ENCODE measurements around the gene RHOF.
"Not testable (repeated sequence)": the region's sequence is repeated elsewhere in the genome, so short reads cannot be mapped to it uniquely, and the experiment has no call there.

Gene RHOF

DNA sequence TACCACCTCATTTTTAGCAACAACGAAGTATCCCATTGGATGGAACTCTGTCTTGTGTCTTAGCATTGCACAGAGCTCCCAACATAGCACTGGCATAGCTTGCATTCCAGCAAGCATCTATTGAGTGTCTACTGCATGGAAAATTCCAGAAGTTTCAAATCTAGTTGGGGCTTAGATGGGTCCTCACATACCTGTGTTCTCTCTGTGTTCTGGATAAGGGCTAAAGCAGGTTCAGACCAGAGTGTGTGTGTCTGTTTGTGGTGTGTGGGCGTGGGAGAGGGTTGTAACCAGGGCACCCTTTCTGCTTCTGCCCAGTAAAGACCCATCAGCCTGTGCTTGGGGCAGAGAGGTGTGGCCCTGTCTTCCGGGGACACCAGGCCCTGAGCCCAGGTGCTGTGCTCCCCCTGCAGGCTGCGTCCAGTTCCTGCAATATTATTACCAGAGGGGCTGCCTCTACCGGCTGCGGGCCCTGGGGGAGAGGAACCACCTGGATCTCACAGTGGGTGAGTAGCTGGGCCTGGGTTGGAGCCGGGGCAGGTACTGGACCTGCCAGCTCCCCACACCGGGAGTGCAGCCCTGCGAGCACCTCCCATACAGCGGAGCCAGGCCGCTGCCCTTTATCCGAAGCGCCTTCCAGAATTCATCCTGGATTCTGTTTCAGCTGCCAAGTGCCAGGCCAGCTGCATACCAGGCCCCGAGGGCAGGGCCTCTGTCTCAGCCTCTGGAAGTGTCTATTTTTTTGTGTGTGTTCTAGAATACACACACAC, 20.3 kb downstream of the RHOF start:
- no peak overlapping the region for H3K4me3 ChIP-seq (ENCODE audit: low read length)
- TF ChIP-seq ZNF274 (IDR thresholded peaks at IDR 0.05; ENCODE audit: low read depth, low read length): no peak

DNA sequence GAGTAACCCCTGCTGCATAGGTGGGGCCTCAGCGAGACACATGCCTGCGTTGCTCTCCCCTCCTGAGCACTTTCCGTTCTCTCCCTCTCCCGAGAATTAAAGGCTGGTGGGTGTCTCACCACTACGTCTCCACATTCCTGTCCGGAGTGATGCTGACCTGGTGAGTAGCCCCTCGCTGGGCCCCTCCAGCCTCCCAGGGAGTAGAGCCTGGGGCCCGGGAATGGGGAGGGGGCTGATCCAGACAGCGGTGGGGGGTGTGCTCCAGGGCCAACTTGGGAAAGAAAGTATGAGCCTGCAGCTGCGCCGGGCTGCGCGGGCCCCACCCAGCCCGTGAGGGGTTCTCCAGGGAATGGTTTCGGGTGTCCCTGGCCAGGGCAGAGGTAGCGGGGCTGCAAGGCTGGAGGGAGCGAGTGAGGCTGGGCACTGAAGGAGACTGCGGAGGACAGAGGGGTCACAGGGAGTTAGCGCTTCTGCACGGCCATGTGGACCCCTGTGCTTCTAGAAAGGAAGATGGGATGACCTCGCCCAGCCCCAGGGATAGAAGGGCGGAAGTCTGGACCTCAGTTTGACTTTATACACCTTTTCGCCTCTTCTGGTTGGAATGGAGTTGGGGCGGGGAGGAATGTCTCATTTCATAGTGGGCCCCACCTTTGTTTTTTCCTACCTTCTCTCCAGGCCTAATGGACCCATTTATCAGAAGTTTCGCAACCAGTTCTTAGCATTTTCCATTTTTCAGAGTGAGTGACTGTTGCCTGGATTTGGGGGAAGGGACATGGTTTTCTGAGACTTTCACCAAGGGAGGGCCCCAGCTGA, 22.5 kb downstream of the RHOF start:
- H3K4me3 ChIP-seq (ENCODE audit: low read length): no peak overlapping the region
- TF ChIP-seq ZNF274 (IDR thresholded peaks at IDR 0.05; ENCODE audit: low read depth, low read length): no peak

DNA sequence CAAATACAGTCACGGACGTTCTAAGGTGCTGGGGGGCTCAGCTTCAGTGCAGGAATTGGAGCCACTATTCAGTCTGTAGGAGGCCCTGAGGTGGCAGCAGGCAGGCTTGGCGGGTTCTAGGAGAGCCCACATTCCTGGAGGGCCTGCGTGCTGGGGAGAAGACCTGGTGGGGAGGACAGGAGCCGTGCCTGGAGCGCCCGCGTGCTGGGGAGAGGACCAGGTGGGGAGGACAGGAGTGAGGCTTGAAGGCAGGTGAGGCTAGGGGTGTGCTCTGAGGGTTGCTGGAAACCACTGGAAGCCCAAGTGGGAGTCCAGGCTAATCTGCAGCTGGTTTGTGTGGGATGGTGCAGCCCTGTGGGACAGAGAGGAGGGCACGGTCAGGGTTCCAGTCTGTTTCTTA, 23.1 kb downstream of the RHOF start:
- no peak for TF ChIP-seq ZNF274 (IDR thresholded peaks at IDR 0.05; ENCODE audit: low read depth, low read length)
- H3K4me3 ChIP-seq (ENCODE audit: low read length): no peak overlapping the region

DNA sequence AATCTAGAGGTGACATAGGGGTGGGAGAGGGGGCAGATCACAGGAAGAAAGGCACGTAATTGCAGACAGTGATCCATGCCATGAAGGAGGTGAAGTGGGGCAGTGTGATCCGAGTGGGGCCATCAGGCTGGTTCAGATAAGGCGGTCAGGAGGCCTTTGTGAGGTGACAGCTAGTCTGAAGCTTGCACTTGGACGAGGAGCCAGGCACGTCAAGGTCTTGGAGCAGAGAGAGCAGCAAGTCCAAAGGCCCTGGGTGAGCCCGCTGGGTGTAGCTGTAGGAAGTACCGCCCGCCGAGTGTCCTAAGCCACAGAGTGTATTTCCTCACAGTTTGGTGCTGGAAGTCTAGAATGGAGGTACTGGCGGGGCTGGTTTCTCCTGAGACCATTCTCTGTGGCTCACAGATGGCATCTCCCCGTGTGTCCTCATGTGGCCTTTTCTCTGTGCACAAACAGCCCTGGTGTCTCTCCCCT, 23.6 kb downstream of the RHOF start:
- TF ChIP-seq ZNF274 (IDR thresholded peaks at IDR 0.05; ENCODE audit: low read depth, low read length): no peak
- no peak overlapping the region for H3K4me3 ChIP-seq (ENCODE audit: low read length)

DNA sequence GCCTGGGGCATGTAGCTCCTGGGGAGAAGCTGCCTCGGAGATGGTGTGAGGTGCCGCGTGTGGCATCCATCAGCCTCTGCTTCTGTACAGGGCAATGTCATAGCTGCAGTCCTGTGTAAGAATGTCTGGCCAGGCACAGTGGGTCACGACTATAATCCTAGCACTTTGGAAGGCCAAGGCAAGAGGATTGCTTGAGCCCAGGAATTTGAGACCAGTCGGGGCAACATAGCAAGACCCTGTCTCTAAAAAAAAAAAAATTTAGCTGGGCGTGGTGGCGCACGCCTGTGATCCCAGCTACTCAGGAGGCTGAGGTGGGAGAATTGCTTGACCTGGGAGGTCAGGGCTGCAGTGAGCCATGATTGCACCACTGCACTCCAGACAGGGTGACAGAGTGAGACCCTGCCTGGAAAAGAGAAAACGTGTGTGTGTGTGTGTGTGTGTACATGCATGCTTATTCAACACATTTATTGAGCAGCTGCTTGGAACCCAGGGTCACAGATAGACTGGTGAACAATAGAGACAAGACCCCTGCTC, 24.1 kb downstream of the RHOF start:
- no peak overlapping the region for H3K4me3 ChIP-seq (ENCODE audit: low read length)
- no peak for TF ChIP-seq ZNF274 (IDR thresholded peaks at IDR 0.05; ENCODE audit: low read depth, low read length)

DNA sequence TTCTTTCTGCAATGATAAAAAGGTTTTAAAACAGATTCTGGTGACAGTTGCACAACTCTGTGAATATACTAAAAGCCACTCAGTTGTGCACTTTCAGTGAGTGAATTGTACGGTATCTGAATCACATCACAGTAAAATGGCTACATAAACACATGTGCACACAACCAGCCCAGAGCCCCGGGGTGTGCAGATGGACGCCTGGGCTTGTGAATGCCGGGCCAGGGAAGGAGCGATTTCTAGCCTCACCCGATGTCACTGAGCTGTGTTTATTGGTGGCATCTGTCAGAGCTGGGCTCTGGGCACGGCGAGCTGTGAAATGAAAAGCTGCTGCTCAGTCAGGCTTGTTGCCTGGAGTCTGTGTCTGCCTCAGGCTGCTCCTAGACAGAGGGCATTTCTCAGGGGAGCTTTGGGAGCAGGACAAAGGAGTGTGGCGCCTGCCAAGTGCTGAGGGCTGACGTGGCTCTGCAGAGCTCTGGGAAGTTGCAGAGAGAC, 25.9 kb downstream of the RHOF start:
- TF ChIP-seq ZNF274 (IDR thresholded peaks at IDR 0.05; ENCODE audit: low read depth, low read length): no peak

DNA sequence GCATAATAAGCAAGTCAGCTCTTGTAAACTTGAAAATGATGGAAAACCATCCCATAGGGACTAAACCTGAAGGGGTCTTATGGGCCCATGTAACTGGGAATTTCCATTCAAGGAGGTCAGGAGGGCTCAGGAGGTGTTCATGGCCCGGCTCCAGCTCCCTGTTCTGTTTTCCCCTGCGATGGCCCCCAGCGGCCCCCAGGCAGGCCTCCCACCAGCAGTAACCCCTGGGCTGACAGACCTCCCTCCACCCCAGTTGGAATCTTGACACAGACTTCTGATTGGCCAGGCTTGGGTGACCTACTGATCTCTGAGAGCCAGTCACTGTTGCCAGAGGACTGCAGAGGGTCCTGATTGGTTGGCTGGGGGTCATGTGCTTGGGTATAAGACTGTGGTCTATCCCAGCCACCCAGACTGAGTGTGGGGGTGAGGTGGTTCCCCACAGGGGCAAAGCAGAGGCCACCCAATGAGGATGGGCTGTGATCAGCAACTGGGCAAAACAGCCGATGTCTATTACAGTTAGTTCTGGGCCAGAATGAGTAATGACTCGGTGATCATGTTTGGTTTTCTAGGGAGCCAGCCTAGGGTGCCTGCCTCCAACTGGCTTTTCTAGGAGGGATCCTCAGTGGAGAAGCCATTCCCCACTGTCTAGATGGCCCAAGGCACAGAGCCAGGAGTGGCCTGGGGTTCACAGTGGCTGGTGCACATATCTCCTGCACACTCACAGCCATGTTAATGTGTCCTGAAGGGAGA, 27.0 kb downstream of the RHOF start:
- no peak overlapping the region for H3K4me3 ChIP-seq (ENCODE audit: low read length)
- TF ChIP-seq ZNF274 (IDR thresholded peaks at IDR 0.05; ENCODE audit: low read depth, low read length): no peak

More for the DNA sequence above, 25.9 kb downstream of the RHOF start:
- H3K4me3 ChIP-seq (ENCODE audit: low read length): no peak overlapping the region

DNA sequence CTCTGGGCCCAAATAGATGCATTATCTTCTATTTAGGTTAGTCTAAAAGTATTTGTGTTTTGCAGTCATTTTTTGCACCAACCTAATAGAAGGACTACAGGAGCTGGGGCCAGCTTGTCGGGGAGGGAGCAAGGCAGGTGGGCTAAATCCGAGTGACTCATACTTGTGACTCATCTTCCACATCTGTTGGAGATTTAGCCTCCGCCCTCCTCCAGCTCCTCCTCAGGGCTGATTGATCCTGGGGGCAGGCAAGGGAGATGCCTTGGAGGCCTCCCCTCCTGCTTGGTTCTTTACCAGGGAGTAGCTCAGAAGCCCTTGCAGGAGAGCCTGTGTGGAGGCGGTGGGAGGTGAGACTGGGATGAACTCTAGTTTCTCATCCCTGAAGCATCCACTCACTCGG, 27.9 kb downstream of the RHOF start:
- H3K4me3 ChIP-seq (ENCODE audit: low read length): no peak overlapping the region
- no peak for TF ChIP-seq ZNF274 (IDR thresholded peaks at IDR 0.05; ENCODE audit: low read depth, low read length)

DNA sequence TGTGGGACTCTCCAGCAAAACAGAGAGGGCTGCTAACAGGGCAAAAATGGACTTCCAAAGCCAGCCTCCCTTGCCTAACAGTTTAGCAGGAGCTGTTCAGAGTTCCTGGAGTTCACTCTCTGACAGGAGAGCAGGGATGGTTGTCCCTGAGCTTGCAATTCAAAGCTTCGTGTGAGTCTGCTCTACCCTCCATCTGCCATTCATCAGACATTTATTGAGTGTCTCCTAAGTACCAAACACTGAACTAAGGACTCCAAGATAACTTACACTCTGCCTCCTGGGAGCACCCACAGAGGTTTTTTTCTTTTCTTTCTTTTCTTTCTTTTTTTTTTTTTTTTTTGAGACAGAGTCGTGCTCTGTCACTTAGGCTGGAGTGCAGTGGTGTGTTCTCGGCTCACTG, 28.7 kb downstream of the RHOF start:
- TF ChIP-seq ZNF274 (IDR thresholded peaks at IDR 0.05; ENCODE audit: low read depth, low read length): no peak

DNA sequence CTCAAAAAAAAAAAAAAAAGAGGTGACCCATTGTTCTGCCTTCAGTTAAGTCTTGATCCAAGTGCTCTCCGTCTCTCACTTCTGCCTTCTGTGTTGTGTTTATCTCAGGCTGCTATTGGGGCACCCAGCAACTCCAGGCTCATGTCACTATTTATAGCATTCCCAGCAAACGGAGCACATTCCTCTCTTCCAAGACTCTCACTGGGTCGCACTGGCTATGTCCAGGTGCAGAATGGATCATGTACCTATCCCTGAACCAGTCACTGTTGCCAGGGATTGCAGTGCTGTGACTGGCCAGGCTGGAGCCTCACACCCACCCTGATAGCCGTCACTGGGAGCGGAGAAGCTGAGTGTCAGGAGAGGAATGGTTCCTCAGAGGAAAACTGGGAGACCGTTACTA, 31.2 kb downstream of the RHOF start:
- TF ChIP-seq ZNF274 (IDR thresholded peaks at IDR 0.05; ENCODE audit: low read depth, low read length): no peak
- no peak overlapping the region for H3K4me3 ChIP-seq (ENCODE audit: low read length)

More for the DNA sequence above, 28.7 kb downstream of the RHOF start:
- H3K4me3 ChIP-seq (ENCODE audit: low read length): no peak overlapping the region

DNA sequence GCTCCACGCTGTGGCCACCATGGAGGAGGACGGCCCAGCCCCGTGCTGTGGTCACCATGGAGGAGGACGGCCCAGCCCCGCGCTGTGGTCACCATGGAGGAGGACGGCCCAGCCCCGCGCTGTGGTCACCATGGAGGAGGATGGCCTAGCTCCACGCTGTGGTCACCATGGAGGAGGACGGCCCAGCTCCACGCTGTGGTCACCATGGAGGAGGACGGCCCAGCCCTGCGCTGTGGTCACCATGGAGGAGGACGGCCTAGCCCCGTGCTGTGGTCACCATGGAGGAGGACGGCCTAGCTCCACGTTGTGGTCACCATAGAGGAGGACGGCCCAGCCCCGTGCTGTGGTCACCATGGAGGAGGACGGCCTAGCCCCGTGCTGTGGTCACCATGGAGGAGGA, 35.0 kb downstream of the RHOF start:
- not testable (repeated sequence) for H3K4me3 ChIP-seq (ENCODE audit: low read length)

DNA sequence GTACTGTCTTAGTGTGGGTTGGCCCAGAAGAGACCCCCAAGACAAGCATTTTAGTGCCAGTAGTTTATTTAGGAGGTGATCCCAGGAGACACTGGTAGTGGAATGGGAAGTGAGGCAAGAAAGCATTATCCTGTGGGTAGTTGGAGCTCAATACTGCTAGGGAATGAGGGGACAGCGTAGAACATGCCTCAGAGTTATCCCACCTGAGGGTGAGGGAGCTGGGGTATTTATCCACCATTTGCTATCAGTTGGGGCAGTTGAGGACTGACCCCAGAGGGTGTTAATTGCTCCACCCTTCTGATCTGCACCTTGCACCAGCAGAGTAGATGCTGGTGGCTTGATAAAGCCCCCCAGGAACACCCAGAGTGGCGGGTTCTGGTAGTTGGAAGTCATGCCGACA, 37.9 kb downstream of the RHOF start:
- no peak overlapping the region for H3K4me3 ChIP-seq (ENCODE audit: low read length)

DNA sequence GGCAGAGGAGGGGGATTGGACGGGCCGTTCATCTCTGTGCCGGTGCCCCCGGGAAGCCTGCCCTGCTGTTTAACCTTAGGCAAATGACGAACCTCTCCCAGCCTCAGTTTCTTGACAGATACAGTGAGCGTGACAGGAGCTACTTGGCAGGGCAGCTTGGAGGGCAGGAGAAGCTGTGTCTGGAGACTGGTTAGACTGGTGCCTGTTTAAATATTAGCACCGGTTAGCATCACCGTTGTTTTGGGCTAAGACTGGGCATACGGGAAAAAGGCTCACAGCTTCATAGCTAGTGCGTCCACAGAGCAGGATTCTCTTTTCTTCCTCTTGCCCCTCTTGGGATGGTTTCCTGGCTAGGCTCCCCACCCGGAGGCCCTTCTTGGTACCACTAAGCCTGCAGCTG, 38.7 kb downstream of the RHOF start:
- TF ChIP-seq ZNF274 (IDR thresholded peaks at IDR 0.05; ENCODE audit: low read depth, low read length): no peak
- H3K4me3 ChIP-seq (ENCODE audit: low read length): no peak overlapping the region

More for the DNA sequence above, 37.9 kb downstream of the RHOF start:
- no peak for TF ChIP-seq ZNF274 (IDR thresholded peaks at IDR 0.05; ENCODE audit: low read depth, low read length)

DNA sequence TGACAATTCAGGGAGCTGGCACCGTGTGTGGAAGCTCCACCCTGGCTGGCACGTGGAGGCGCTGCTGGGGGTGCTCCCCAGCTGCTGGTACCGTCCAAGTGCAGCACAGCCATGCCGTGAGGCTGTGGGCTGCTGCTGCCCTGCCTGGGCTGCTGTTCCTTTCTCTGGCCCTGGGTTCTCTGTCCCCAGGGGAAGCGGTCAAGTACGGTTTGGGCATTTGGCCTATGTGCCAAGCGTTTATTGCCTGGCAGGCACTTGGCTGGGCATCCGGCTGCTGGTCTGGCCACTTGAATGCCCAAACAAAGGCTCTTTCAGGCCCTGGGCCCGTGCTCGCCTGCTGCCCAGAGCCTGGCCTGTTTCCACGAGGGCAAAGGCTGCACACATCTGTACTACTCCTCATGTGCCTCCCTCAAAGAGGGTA, 39.6 kb downstream of the RHOF start:
- H3K4me3 ChIP-seq (ENCODE audit: low read length): no peak overlapping the region
- no peak for TF ChIP-seq ZNF274 (IDR thresholded peaks at IDR 0.05; ENCODE audit: low read depth, low read length)

All from GM08714 (cell line).